Measurements from ENCODE around the gene MPPED2. TPM values are rescaled to one million over a fixed set of nuclear protein-coding genes. Genes with fewer than 3 reads are reported as not detected.

MPPED2 gene
- total RNA-seq, 1 donor from 2014 or later, result 179 TPM

DNA sequence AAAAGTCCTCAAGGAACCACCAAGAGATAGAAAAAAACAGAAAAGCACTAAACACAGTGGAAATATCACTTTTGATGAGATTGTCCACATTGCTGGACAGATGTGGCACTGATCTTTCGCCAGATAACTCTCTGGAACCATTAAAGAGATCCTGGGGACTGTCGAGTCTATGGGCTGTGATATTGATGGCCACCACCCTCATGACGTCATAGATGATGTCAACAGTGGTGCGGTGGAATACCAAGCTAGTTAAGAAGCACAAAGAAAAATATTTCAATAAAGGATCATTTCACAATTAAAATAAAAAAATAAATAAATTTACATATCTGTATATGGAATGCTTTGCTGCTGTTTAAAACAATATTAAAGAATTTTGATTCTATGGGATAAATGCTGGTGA lies 217.8 kb downstream of the MPPED2 start:
- no peak overlapping the region for H3K4me3 Mint-ChIP-seq
- H3K36me3 Mint-ChIP-seq, result no peaks in the 10 kb centered on the region
- peaks cover 49% of the 10 kb centered on the region for H3K4me1 Mint-ChIP-seq
- H3K9me3 Mint-ChIP-seq, result peaks cover 13% of the 10 kb centered on the region
- TF ChIP-seq, protein P1, sequence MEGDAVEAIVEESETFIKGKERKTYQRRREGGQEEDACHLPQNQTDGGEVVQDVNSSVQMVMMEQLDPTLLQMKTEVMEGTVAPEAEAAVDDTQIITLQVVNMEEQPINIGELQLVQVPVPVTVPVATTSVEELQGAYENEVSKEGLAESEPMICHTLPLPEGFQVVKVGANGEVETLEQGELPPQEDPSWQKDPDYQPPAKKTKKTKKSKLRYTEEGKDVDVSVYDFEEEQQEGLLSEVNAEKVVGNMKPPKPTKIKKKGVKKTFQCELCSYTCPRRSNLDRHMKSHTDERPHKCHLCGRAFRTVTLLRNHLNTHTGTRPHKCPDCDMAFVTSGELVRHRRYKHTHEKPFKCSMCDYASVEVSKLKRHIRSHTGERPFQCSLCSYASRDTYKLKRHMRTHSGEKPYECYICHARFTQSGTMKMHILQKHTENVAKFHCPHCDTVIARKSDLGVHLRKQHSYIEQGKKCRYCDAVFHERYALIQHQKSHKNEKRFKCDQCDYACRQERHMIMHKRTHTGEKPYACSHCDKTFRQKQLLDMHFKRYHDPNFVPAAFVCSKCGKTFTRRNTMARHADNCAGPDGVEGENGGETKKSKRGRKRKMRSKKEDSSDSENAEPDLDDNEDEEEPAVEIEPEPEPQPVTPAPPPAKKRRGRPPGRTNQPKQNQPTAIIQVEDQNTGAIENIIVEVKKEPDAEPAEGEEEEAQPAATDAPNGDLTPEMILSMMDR (IDR thresholded peaks at IDR 0.05; ENCODE audit: unreplicated experiment), result no peak
- no peaks in the 10 kb centered on the region for H3K27me3 Mint-ChIP-seq (ENCODE audit: low read depth)
- DNase-seq (ENCODE audit: low spot score in 2 of 2, unreplicated experiment in 2 of 2), result no peak
- H3K27ac Mint-ChIP-seq, result no peak overlapping the region

DNA sequence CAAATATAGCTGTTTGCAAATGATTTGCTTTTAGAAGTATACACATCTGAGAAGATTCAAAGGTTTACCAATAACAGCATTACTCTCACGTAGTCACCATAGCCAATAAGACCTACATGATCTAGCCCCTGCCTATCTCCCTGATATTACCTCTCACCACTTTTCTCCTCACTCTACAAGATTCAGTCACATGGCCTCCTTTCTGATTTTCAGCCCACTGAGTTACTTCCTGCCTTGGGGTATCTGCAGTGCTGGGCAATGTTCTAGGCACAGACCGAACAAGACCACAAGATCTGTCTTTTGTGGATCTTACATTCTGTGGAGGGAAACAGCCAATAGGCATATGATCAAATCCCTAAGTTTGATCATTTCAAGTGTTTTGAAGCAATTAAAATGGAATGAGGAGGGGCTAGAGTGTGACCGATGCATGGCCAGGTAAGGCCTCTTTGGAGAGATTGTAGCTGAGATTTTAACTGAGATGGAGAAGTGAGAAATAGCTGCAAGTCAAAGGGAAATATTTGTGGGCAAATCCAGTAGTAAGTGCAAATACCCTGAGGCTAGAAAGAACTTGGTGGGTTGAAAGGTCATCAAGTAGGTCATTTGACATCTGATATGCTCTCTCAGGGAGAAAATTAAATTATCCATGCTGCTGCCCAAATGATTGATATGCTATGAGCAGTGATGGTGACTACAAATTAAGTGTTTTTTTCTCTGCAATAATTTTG lies 220.2 kb downstream of the MPPED2 start:
- Mint-ChIP-seq H3K27ac (peak overlapping the region; percentile 49), H3K9me3 (peaks cover 22% of the 10 kb centered on the region), H3K4me1 (peaks cover 38% of the 10 kb centered on the region), H3K36me3 (no peaks in the 10 kb centered on the region), H3K4me3 (no peak overlapping the region), H3K27me3 (ENCODE audit: low read depth) (no peaks in the 10 kb centered on the region)
- TF ChIP-seq, protein P1 (IDR thresholded peaks at IDR 0.05; ENCODE audit: unreplicated experiment), result no peak
- no peak for DNase-seq (ENCODE audit: low spot score in 2 of 2, unreplicated experiment in 2 of 2)

DNA sequence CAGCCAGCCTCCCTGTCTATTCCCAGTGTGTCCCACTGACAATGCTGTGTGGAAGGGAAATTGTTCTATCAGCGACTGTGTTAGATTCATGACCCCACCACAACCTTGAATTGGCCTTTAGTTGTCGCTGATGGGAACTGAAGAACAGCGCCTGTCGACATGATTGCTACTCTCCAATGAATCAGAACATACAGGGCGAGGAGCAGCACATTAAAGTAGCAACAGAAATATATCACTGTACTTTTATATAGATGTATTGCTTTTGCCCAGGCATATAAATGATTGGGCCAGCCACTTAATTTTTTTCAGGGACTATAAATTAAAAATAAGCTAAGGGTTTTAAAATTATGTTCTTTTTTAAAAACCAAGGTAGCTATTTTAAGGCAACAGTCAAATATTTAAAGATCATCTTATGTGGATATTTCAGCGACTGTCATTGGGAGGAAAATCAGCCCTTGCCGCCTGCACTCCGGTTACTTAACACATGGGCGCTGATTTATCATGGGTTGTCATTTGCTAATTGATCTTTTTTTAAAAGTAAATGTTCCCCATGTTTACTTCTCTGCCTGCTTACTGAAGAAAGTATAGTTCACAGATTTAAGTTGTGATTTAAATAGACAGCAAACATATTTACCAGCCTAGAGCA lies 221.2 kb downstream of the MPPED2 start:
- DNase-seq (ENCODE audit: low spot score in 2 of 2, unreplicated experiment in 2 of 2), result no peak
- no peak overlapping the region for H3K4me3 Mint-ChIP-seq
- TF ChIP-seq, protein P1 (IDR thresholded peaks at IDR 0.05; ENCODE audit: unreplicated experiment), result no peak
- H3K4me1 Mint-ChIP-seq, result peaks cover 41% of the 10 kb centered on the region
- no peaks in the 10 kb centered on the region for H3K36me3 Mint-ChIP-seq
- peaks cover 22% of the 10 kb centered on the region for H3K9me3 Mint-ChIP-seq
- peak overlapping the region; percentile 78 for H3K27ac Mint-ChIP-seq
- H3K27me3 Mint-ChIP-seq (ENCODE audit: low read depth), result no peaks in the 10 kb centered on the region

DNA sequence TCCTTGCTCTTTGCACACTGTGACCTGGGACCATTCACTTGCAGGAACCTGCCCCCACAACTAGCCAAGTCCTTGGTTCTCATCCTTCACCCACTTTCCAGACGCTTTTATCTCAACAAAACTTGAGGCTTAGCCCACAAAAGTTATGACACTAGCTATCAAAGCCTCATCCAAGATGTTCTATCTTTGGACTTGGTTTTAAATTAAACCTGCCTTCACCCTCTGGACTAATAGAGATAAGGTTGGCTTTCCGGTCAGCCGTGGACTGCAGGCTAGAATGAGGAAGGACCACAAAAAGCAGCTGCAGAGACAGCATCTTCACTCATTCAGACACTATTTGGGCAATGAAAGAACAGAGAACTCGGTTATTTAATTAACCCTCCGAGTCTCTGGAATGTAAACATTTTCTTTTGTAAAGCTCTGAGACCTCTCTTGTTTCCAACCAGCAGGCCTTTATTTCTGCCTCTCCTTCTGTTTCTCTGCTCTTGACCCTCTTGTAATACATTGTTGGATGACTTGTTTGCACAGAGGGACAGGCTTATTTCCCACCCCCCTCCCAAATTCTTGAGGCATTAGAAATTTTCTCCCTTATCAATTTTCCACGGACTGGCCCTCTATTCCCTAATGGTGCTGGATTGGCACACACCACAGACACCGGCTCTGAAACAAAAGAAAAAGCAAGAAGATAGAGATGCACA lies 221.9 kb downstream of the MPPED2 start:
- Mint-ChIP-seq H3K4me1 (peaks cover 41% of the 10 kb centered on the region), H3K36me3 (no peaks in the 10 kb centered on the region), H3K27me3 (ENCODE audit: low read depth) (no peaks in the 10 kb centered on the region), H3K27ac (peak overlapping the region; percentile 75), H3K4me3 (no peak overlapping the region), H3K9me3 (peaks cover 18% of the 10 kb centered on the region)
- TF ChIP-seq, protein P1 (IDR thresholded peaks at IDR 0.05; ENCODE audit: unreplicated experiment), result no peak
- DNase-seq (ENCODE audit: low spot score in 2 of 2, unreplicated experiment in 2 of 2), result no peak

DNA sequence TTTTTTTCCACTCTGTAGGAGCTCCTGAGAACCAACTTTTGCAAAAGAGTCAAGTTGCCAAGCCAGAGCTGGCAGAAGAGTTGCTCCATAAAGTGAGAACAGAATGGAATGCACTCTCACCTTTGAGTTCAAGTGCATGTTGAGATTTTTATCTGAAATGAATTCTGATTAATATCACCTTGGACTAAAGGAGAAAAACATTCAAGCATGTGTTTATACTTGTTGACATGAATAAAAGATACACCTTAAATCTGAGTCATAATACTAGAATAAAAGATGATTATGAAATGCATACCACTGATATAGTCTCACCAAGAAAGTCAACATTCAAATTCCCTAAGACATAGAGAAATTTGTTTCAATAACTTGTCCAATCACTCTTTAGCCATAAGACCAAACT lies 225.4 kb downstream of the MPPED2 start:
- Mint-ChIP-seq H3K27me3 (ENCODE audit: low read depth) (no peaks in the 10 kb centered on the region), H3K4me1 (peaks cover 47% of the 10 kb centered on the region), H3K4me3 (no peak overlapping the region), H3K36me3 (no peaks in the 10 kb centered on the region), H3K27ac (no peak overlapping the region), H3K9me3 (peaks cover 9% of the 10 kb centered on the region)
- TF ChIP-seq, protein P1 (IDR thresholded peaks at IDR 0.05; ENCODE audit: unreplicated experiment), result no peak
- DNase-seq (ENCODE audit: low spot score in 2 of 2, unreplicated experiment in 2 of 2), result no peak

Data from mesothelial cell of epicardium (in vitro differentiated cells).